ENCODE measurements around the gene ATOH8. TPM values are rescaled to one million over a fixed set of nuclear protein-coding genes. Genes with fewer than 3 reads are reported as not detected.

ATOH8 gene
- total and polyA plus RNA-seq, 5 donors, result 35.7 to 57.8 (median 52.6) TPM

- Histone ChIP-seq H3K27ac (ENCODE audit: low read length) (no peak overlapping the region), H3K4me1 (ENCODE audit: control insufficient read depth, insufficient read depth, low read length) (peaks cover 23% of the 10 kb centered on the region), H3K27me3 (ENCODE audit: control insufficient read depth, insufficient read depth) (no peaks in the 10 kb centered on the region), H3K9me3 (ENCODE audit: control insufficient read depth, low read length) (no peaks in the 10 kb centered on the region), H3K4me3 (ENCODE audit: low read length) (no peak overlapping the region)
- DNase-seq, result no peak
- intact Hi-C loops (cut with DNase I), result no loop called here
- no peak for ATAC-seq
- WGBS, result 87% methylated on average over 6 of the region's 6 CpGs
These were observed 34.2 kb downstream of the ATOH8 start for GRCh38 chr2:85787981-85788340.

- Histone ChIP-seq H3K4me3 (ENCODE audit: low read length) (no peak overlapping the region), H3K9me3 (ENCODE audit: control insufficient read depth, low read length) (no peaks in the 10 kb centered on the region), H3K4me1 (ENCODE audit: control insufficient read depth, insufficient read depth, low read length) (peaks cover 25% of the 10 kb centered on the region), H3K27ac (ENCODE audit: low read length) (no peak overlapping the region), H3K27me3 (ENCODE audit: control insufficient read depth, insufficient read depth) (no peaks in the 10 kb centered on the region)
- DNase-seq (no peak), ATAC-seq (no peak)
- intact Hi-C loops (cut with DNase I), result no loop called here
- 65% methylated on average over 3 of the region's 3 CpGs for WGBS
These were observed 34.8 kb downstream of the ATOH8 start for GRCh38 chr2:85788603-85789002.

- Histone ChIP-seq H3K27ac (ENCODE audit: low read length) (no peak overlapping the region), H3K4me1 (ENCODE audit: control insufficient read depth, insufficient read depth, low read length) (peaks cover 29% of the 10 kb centered on the region), H3K4me3 (ENCODE audit: low read length) (no peak overlapping the region), H3K9me3 (ENCODE audit: control insufficient read depth, low read length) (no peaks in the 10 kb centered on the region), H3K27me3 (ENCODE audit: control insufficient read depth, insufficient read depth) (no peaks in the 10 kb centered on the region)
- intact Hi-C loops (cut with DNase I), result no loop called here
- WGBS, result 77% methylated on average over 5 of the region's 5 CpGs
- DNase-seq (no peak), ATAC-seq (no peak)
These were observed 35.5 kb downstream of the ATOH8 start for GRCh38 chr2:85789271-85789670.

- 75% methylated on average over 4 of the region's 4 CpGs for WGBS
- Histone ChIP-seq H3K27ac (ENCODE audit: low read length) (no peak overlapping the region), H3K4me3 (ENCODE audit: low read length) (no peak overlapping the region), H3K27me3 (ENCODE audit: control insufficient read depth, insufficient read depth) (no peaks in the 10 kb centered on the region), H3K4me1 (ENCODE audit: control insufficient read depth, insufficient read depth, low read length) (peaks cover 34% of the 10 kb centered on the region), H3K9me3 (ENCODE audit: control insufficient read depth, low read length) (no peaks in the 10 kb centered on the region)
- intact Hi-C loops (cut with DNase I), result loop anchor here in 1 of 4 donors (10.0 kb wide), 1 partner anchor 45 kb away; no protein-coding TSS in a partner anchor
- DNase-seq (no peak), ATAC-seq (no peak)
These were observed 36.2 kb downstream of the ATOH8 start for GRCh38 chr2:85790032-85790431.

GRCh38 chr2:85790499-85791188 lies 36.9 kb downstream of the ATOH8 start:
- 68% methylated on average over 12 of the region's 12 CpGs for WGBS
- peak in 1 of 3 donors; percentile 55 for DNase-seq
- Histone ChIP-seq H3K9me3 (ENCODE audit: control insufficient read depth, low read length) (no peaks in the 10 kb centered on the region), H3K27me3 (ENCODE audit: control insufficient read depth, insufficient read depth) (no peaks in the 10 kb centered on the region), H3K27ac (ENCODE audit: low read length) (no peak overlapping the region), H3K4me1 (ENCODE audit: control insufficient read depth, insufficient read depth, low read length) (peaks cover 39% of the 10 kb centered on the region), H3K4me3 (ENCODE audit: low read length) (no peak overlapping the region)
- intact Hi-C loops (cut with DNase I), result loop anchor here in 1 of 4 donors (10.0 kb wide), 1 partner anchor 46 kb away; no protein-coding TSS in a partner anchor
- ATAC-seq, result no peak

GRCh38 chr2:85791704-85792565 lies 38.1 kb downstream of the ATOH8 start:
- WGBS, result 63% methylated on average over 22 of the region's 22 CpGs
- Histone ChIP-seq H3K27ac (ENCODE audit: low read length) (peak overlapping the region; percentile 48), H3K9me3 (ENCODE audit: control insufficient read depth, low read length) (no peaks in the 10 kb centered on the region), H3K4me3 (ENCODE audit: low read length) (no peak overlapping the region), H3K27me3 (ENCODE audit: control insufficient read depth, insufficient read depth) (no peaks in the 10 kb centered on the region), H3K4me1 (ENCODE audit: control insufficient read depth, insufficient read depth, low read length) (peaks cover 41% of the 10 kb centered on the region)
- DNase-seq, result peak in 1 of 3 donors; percentile 64
- intact Hi-C loops (cut with DNase I), result loop anchor here in 1 of 4 donors (10.0 kb wide), 1 partner anchor 47 kb away; no protein-coding TSS in a partner anchor
- no peak for ATAC-seq

GRCh38 chr2:85792783-85793441 lies 39.1 kb downstream of the ATOH8 start:
- Histone ChIP-seq H3K27ac (ENCODE audit: low read length) (peak overlapping the region; percentile 82), H3K27me3 (ENCODE audit: control insufficient read depth, insufficient read depth) (no peaks in the 10 kb centered on the region), H3K4me3 (ENCODE audit: low read length) (no peak overlapping the region), H3K9me3 (ENCODE audit: control insufficient read depth, low read length) (no peaks in the 10 kb centered on the region), H3K4me1 (ENCODE audit: control insufficient read depth, insufficient read depth, low read length) (peaks cover 48% of the 10 kb centered on the region)
- intact Hi-C loops (cut with DNase I), result loop anchor here in 1 of 4 donors (10.0 kb wide), 1 partner anchor 48 kb away; no protein-coding TSS in a partner anchor
- WGBS, result 72% methylated on average over 8 of the region's 8 CpGs
- DNase-seq (peak in 1 of 3 donors; percentile 62), ATAC-seq (no peak)

- Histone ChIP-seq H3K9me3 (ENCODE audit: control insufficient read depth, low read length) (no peaks in the 10 kb centered on the region), H3K27ac (ENCODE audit: low read length) (no peak overlapping the region), H3K4me1 (ENCODE audit: control insufficient read depth, insufficient read depth, low read length) (peaks cover 47% of the 10 kb centered on the region), H3K27me3 (ENCODE audit: control insufficient read depth, insufficient read depth) (no peaks in the 10 kb centered on the region), H3K4me3 (ENCODE audit: low read length) (no peak overlapping the region)
- 67% methylated on average over 4 of the region's 4 CpGs for WGBS
- ATAC-seq, result no peak
- intact Hi-C loops (cut with DNase I), result loop anchor here in 1 of 4 donors (10.0 kb wide), 1 partner anchor 49 kb away; no protein-coding TSS in a partner anchor
- DNase-seq, result no peak
These were observed 39.8 kb downstream of the ATOH8 start for GRCh38 chr2:85793584-85793983.

- Histone ChIP-seq H3K4me3 (ENCODE audit: low read length) (no peak overlapping the region), H3K4me1 (ENCODE audit: control insufficient read depth, insufficient read depth, low read length) (peaks cover 46% of the 10 kb centered on the region), H3K27me3 (ENCODE audit: control insufficient read depth, insufficient read depth) (no peaks in the 10 kb centered on the region), H3K9me3 (ENCODE audit: control insufficient read depth, low read length) (no peaks in the 10 kb centered on the region), H3K27ac (ENCODE audit: low read length) (peak overlapping the region; percentile 21)
- 81% methylated on average over 3 of the region's 3 CpGs for WGBS
- DNase-seq, result no peak
- ATAC-seq, result no peak
- intact Hi-C loops (cut with DNase I), result loop anchor here in 1 of 4 donors (10.0 kb wide), 1 partner anchor 49 kb away; no protein-coding TSS in a partner anchor
These were observed 40.2 kb downstream of the ATOH8 start for GRCh38 chr2:85794038-85794441.

GRCh38 chr2:85794491-85795121 lies 40.8 kb downstream of the ATOH8 start:
- Histone ChIP-seq H3K9me3 (ENCODE audit: control insufficient read depth, low read length) (no peaks in the 10 kb centered on the region), H3K4me3 (ENCODE audit: low read length) (no peak overlapping the region), H3K27me3 (ENCODE audit: control insufficient read depth, insufficient read depth) (no peaks in the 10 kb centered on the region), H3K27ac (ENCODE audit: low read length) (peak overlapping the region; percentile 21), H3K4me1 (ENCODE audit: control insufficient read depth, insufficient read depth, low read length) (peaks cover 46% of the 10 kb centered on the region)
- intact Hi-C loops (cut with DNase I), result loop anchor here in 3 of 4 donors (5.0 to 10.0 kb wide), 3 partner anchors 42 to 62 kb away; partner anchors contain the start of gene ATOH8 (in 1 of the 3)
- ATAC-seq (peak; percentile 0 to 3), DNase-seq (peak in 2 of 3 donors; percentile 77 to 84)
- 64% methylated on average over 14 of the region's 14 CpGs for WGBS
